GM23248 (cell line): ENCODE measurements around the gene TEX29. TPM values are rescaled to one million over a fixed set of nuclear protein-coding genes. Genes with fewer than 3 reads are reported as not detected.

Experiments
- DNase-seq: peaks from one replicate; pipeline ENCODE4 v3.0.0-alpha.2; 2015
- H2AFZ ChIP-seq: fragments of 200-600 bp; sonication (generic); 2 replicates; pipeline ENCODE4 v1.6.1; 2016; ENCODE audit warnings: antibody characterized with exemption
- H3F3A ChIP-seq: fragments of 200-600 bp; sonication (generic); 2 replicates; pipeline ENCODE4 v1.6.1; 2016; ENCODE audit warnings: mild to moderate bottlenecking, antibody characterized with exemption, mixed run types; ENCODE audit not compliant: insufficient read depth
- H3K27ac ChIP-seq: fragments of 200-600 bp; sonication (generic); 2 replicates; pipeline ENCODE4 v1.5.1; 2016; ENCODE audit warnings: mild to moderate bottlenecking
- H3K27me3 ChIP-seq: fragments of 200-600 bp; sonication (generic); replicated peaks from 2 replicates; pipeline ENCODE4 v1.6.1; 2016; ENCODE audit warnings: mild to moderate bottlenecking; ENCODE audit not compliant: insufficient read depth
- H3K36me3 ChIP-seq: fragments of 200-600 bp; sonication (generic); 2 replicates; pipeline ENCODE4 v1.6.1; 2016; ENCODE audit warnings: low read depth, mild to moderate bottlenecking
- H3K4me1 ChIP-seq: fragments of 200-600 bp; sonication (generic); 2 replicates; pipeline ENCODE4 v1.6.1; 2016; ENCODE audit warnings: mild to moderate bottlenecking; ENCODE audit not compliant: insufficient read depth
- H3K4me2 ChIP-seq: fragments of 200-600 bp; sonication (generic); one replicate; pipeline ENCODE4 v1.6.1; 2016; ENCODE audit warnings: mild to moderate bottlenecking; ENCODE audit not compliant: unreplicated experiment
- H3K4me3 ChIP-seq: fragments of 200-600 bp; sonication (generic); 2 replicates; pipeline ENCODE4 v1.5.1; 2016; ENCODE audit warnings: mild to moderate bottlenecking
- H3K79me2 ChIP-seq: fragments of 200-600 bp; sonication (generic); 2 replicates; pipeline ENCODE4 v1.6.1; 2016; ENCODE audit warnings: mild to moderate bottlenecking; ENCODE audit not compliant: insufficient read depth
- H3K9ac ChIP-seq: fragments of 200-600 bp; sonication (generic); 2 replicates; pipeline ENCODE4 v1.6.1; 2016; ENCODE audit warnings: mild to moderate bottlenecking
- H3K9me2 ChIP-seq: fragments of 200-600 bp; sonication (generic); 2 replicates; pipeline ENCODE4 v1.6.1; 2016; ENCODE audit warnings: mixed run types, mild to moderate bottlenecking, moderate library complexity; ENCODE audit not compliant: insufficient read depth
- H3K9me3 ChIP-seq: fragments of 200-600 bp; sonication (generic); one replicate; pipeline ENCODE4 v1.6.1; 2017; ENCODE audit warnings: low read depth
- H4K20me1 ChIP-seq: fragments of 200-600 bp; sonication (generic); 2 replicates; pipeline ENCODE4 v1.6.0; 2016; ENCODE audit not compliant: insufficient read depth
- EZH2 ChIP-seq: fragments of 200-600 bp; sonication (generic); IDR thresholded peaks from 2 replicates; pipeline ENCODE4 v1.6.1; 2018; ENCODE audit warnings: antibody characterized with exemption, mild to moderate bottlenecking; ENCODE audit not compliant: insufficient read depth, poor library complexity, severe bottlenecking
- EZH2phosphoT487 ChIP-seq: fragments of 200-600 bp; sonication (generic); IDR thresholded peaks from 2 replicates; pipeline ENCODE4 v1.6.1; 2018; ENCODE audit warnings: antibody characterized with exemption, moderate library complexity, mild to moderate bottlenecking, low read depth; ENCODE audit not compliant: insufficient read depth
- WGBS, 2 experiments: methylation state at CpG; one replicate each; pipeline ENCODE4 v1.1.6; 2015 to 2017; ENCODE audit warnings: low lambda C conversion rate in 2 of 2, low coverage in 1 of 2; ENCODE audit errors: missing lambda C conversion rate in 2 of 2; 5-methylcytosine and 5-hydroxymethylcytosine counted together
- in situ Hi-C: fragments of 300-500 bp; cut with MboI; formaldehyde crosslinking; loops from 2 replicates; pipeline ENCODE4 v1.15.0; 2020
- polyA plus RNA-seq: library from polyadenylated mRNA; unstranded; fragments of >200 nt; fragmentation: Nextera tagmentation; extraction: Ambion mirVana; gene quantifications from 2 replicates; pipeline ENCODE4 v1.2.1, GENCODE V29; 2016
- total RNA-seq: library from RNA; depleted of rRNA; stranded (reverse); fragments of >200 nt; shearing (Covaris generic); gene quantifications from 2 replicates; pipeline ENCODE4 v1.2.3, GENCODE V29; 2014

Gene TEX29
- total and polyA plus RNA-seq, 2 experiments from 2014 or later: 0.75 TPM; not detected in 1

- no peaks in the 10 kb centered on the region for H3K9me3 ChIP-seq
- H3K9ac ChIP-seq: no peak overlapping the region
- H3K36me3 ChIP-seq: no peaks in the 10 kb centered on the region
- no peak for TF ChIP-seq EZH2
- no peak for TF ChIP-seq EZH2phosphoT487
- no peaks in the 10 kb centered on the region for H3K9me2 ChIP-seq
- no peak overlapping the region for H3K4me2 ChIP-seq
- no peak overlapping the region for H3K27ac ChIP-seq
- H3F3A ChIP-seq: peaks cover 2% of the 10 kb centered on the region; the same call in 1 of the 2 replicates
- no peaks in the 10 kb centered on the region for H4K20me1 ChIP-seq
- DNase-seq: no peak
- H2AFZ ChIP-seq: no peak overlapping the region
- H3K27me3 ChIP-seq: no peaks in the 10 kb centered on the region
- 91 to 94% methylated on average over 4 to 5 of the region's 5 CpGs for WGBS, 2 experiments
- in situ Hi-C loops: no loop called here
- no peaks in the 10 kb centered on the region for H3K79me2 ChIP-seq
- H3K4me3 ChIP-seq: no peak overlapping the region
- H3K4me1 ChIP-seq: peaks cover 10% of the 10 kb centered on the region
Measured at GRCh38 chr13:111341886-111342285, 21.4 kb downstream of the TEX29 start.

DNA sequence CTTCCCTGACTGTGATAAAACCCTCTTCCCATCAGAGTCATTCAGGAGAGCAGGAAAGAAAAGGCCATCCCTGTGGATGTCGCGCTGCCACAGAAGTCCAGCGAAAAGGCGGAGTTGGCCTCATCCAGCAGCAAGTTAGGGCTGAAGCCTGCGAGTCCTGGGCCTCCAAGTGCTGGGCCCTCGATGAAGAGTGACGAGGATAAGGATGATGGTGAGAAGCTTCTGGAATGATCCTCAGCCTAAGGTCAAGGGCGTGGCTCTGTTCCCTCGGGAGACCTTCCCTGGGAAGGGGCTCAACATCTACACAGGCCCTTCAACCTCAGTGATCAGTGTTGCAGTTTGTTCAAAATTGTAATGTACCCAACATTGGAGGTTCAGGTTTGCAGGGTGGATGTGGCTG, 22.3 kb downstream of the TEX29 start:
- no peak for DNase-seq
- H3K9ac ChIP-seq: no peak overlapping the region
- no peak overlapping the region for H3K4me2 ChIP-seq
- TF ChIP-seq EZH2 (no peak), EZH2phosphoT487 (no peak)
- no peaks in the 10 kb centered on the region for H3F3A ChIP-seq
- H3K79me2 ChIP-seq: no peaks in the 10 kb centered on the region
- in situ Hi-C loops: no loop called here
- H2AFZ ChIP-seq: no peak overlapping the region
- no peak overlapping the region for H3K4me3 ChIP-seq
- 93 to 98% methylated on average over 9 of the region's 9 CpGs for WGBS, 2 experiments
- H3K27ac ChIP-seq: no peak overlapping the region
- no peaks in the 10 kb centered on the region for H3K36me3 ChIP-seq
- H3K27me3 ChIP-seq: no peaks in the 10 kb centered on the region
- no peaks in the 10 kb centered on the region for H3K9me3 ChIP-seq
- no peaks in the 10 kb centered on the region for H3K9me2 ChIP-seq
- no peaks in the 10 kb centered on the region for H4K20me1 ChIP-seq
- H3K4me1 ChIP-seq: 0 out of 2 replicates have a peak, but pooled peaks cover 3% of the 10 kb centered on the region

GRCh38 chr13:111343186-111343805, 22.9 kb downstream of the TEX29 start:
- DNase-seq: no peak
- Histone ChIP-seq H3K27ac (no peak overlapping the region), H3F3A (no peaks in the 10 kb centered on the region), H3K4me2 (no peak overlapping the region), H3K9me3 (no peaks in the 10 kb centered on the region), H3K79me2 (no peaks in the 10 kb centered on the region), H3K4me1 (no peaks in the 10 kb centered on the region), H3K9ac (no peak overlapping the region), H3K36me3 (no peaks in the 10 kb centered on the region), H3K4me3 (no peak overlapping the region), H3K9me2 (no peaks in the 10 kb centered on the region), H4K20me1 (no peaks in the 10 kb centered on the region), H3K27me3 (no peaks in the 10 kb centered on the region), H2AFZ (no peak overlapping the region)
- in situ Hi-C loops: no loop called here
- WGBS, 2 experiments: 69 to 80% methylated on average over 11 of the region's 11 CpGs
- TF ChIP-seq EZH2phosphoT487 (no peak), EZH2 (no peak)

GRCh38 chr13:111344471-111345191, 24.2 kb downstream of the TEX29 start:
- Histone ChIP-seq H3K79me2 (no peaks in the 10 kb centered on the region), H3K4me1 (no peaks in the 10 kb centered on the region), H3K4me2 (no peak overlapping the region), H3K9me3 (no peaks in the 10 kb centered on the region), H3F3A (no peaks in the 10 kb centered on the region), H2AFZ (no peak overlapping the region), H3K36me3 (no peaks in the 10 kb centered on the region), H3K9ac (no peak overlapping the region), H4K20me1 (no peaks in the 10 kb centered on the region), H3K27me3 (no peaks in the 10 kb centered on the region), H3K27ac (no peak overlapping the region), H3K9me2 (no peaks in the 10 kb centered on the region), H3K4me3 (no peak overlapping the region)
- in situ Hi-C loops: no loop called here
- peak; percentile 56 for DNase-seq
- WGBS, 2 experiments: 58 to 60% methylated on average over 25 of the region's 25 CpGs
- TF ChIP-seq EZH2 (no peak), EZH2phosphoT487 (no peak)
